Vagina (tissue), 2 donors: Measurements from ENCODE around the gene ADCY3. TPM values are rescaled to one million over a fixed set of nuclear protein-coding genes. Genes with fewer than 3 reads are reported as not detected.

Experiments
- DNase-seq, 2 donors: peaks; one replicate each; pipeline ENCODE4 v3.0.0-alpha.2; 2017; ENCODE audit errors: extremely low spot score in 2 of 2
- H3K27ac ChIP-seq: fragments of 200-600 bp; sonication (generic); one replicate; pipeline ENCODE4 v1.5.1; 2019
- H3K27me3 ChIP-seq: fragments of 200-600 bp; sonication (generic); one replicate; pipeline ENCODE4 v1.5.1; 2019
- H3K36me3 ChIP-seq, 2 donors: fragments of 200-600 bp; sonication (generic); one replicate each; pipeline ENCODE4 v1.5.1; 2017 to 2019
- H3K4me1 ChIP-seq: fragments of 200-600 bp; sonication (generic); one replicate; pipeline ENCODE4 v1.5.1; 2019
- H3K4me3 ChIP-seq, 2 donors: fragments of 200-600 bp; sonication (generic); 1 replicate in 1 of 2; 2 replicates in 1 of 2; pipeline ENCODE4 v1.5.1; 2016 to 2019
- H3K9me3 ChIP-seq: fragments of 200-600 bp; sonication (generic); one replicate; pipeline ENCODE4 v1.5.1; 2019
- POLR2A ChIP-seq, 2 donors: fragments of 450-650 bp; IDR thresholded peaks; one replicate each; pipeline ENCODE4 v1.6.1; 2017; ENCODE audit warnings: antibody characterized with exemption in 2 of 2, mild to moderate bottlenecking in 2 of 2, moderate library complexity in 2 of 2
- POLR2AphosphoS5 ChIP-seq, 2 donors: sonication (generic); formaldehyde crosslinking; IDR thresholded peaks; one replicate each; pipeline ENCODE4 v1.9.0; 2017; ENCODE audit warnings: antibody characterized with exemption in 2 of 2, mild to moderate bottlenecking in 2 of 2, low read depth in 1 of 2; ENCODE audit not compliant: insufficient read depth in 1 of 2
- intact Hi-C: fragments of 100-400 bp; cut with DNase I; formaldehyde crosslinking; loops from one replicate; pipeline ENCODE4 v1.15.1; 2023
- total RNA-seq: library from RNA; depleted of rRNA; stranded (reverse); fragments of >200 nt; gene quantifications from one replicate; pipeline ENCODE4 v1.2.3, GENCODE V29; 2016
- TF ChIP-seq, protein P1 (sequence below), 3 experiments: fragments of 450-650 bp in 2 of 3; fragments of 200-600 bp in 1 of 3; sonication (generic) in 1 of 3; IDR thresholded peaks; one replicate each; pipeline ENCODE4 v1.5.1; 2017 to 2019; ENCODE audit warnings: antibody characterized with exemption in 3 of 3, mild to moderate bottlenecking in 2 of 3, moderate library complexity in 2 of 3

The ADCY3 gene
- 90.6 TPM for total RNA-seq

DNA sequence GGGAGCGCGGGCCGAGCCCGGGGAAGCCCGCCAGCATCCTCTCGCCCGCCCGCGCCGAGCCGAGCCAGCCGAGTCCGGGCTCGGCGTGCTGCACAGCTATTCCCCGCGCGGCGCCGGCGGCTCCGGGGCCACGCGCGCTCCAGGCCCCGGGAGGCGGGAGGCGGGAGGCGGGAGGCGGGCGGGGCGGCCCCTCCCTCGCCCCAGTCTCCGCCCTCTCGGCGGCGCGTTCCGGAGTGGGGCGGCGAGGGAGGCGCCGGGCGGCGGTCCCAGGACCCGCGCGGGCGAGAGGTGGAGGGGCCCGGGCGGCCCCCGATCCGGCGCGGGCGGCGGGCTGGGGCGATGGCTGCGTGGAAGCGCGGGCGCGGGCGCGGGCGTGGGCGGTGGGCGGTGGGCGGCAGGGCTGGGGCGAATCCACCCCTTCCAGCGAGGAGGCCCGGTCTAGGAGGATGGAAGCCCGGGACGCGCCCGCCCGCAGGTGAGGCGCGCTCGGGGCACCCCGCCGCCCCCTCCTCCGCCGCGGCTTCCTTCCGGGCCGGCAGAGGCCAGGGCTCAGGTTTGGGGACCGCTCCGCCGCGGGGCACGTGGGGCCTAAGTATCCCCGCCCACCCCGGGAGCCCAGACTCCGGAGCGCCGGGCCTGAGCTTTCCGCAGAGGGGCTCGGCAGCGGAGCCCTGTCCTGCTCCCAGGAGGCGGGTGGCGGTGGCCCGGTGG, at the start of gene ADCY3:
TSS of gene ADCY3 (minus strand) at position 140 of the 711 bp plus-strand sequence. CDS start 1,250 bp downstream, outside the sequence.
- Histone ChIP-seq H3K27me3 (no peaks in the 10 kb centered on the region), H3K27ac (peak within 1 kb of the TSS; percentile 90), H3K4me3 (peak within 1 kb of the TSS; percentile 65 to 94), H3K4me1 (peaks cover 41% of the 10 kb centered on the region), H3K36me3 (no peaks in the 10 kb centered on the region), H3K9me3 (no peaks in the 10 kb centered on the region)
- DNase-seq: no peak
- peak in 1 of 2 donors; percentile 26 for TF ChIP-seq POLR2AphosphoS5 (IDR thresholded peaks at IDR 0.05; ENCODE audit: insufficient read depth in 1 of 2, low read depth in 1 of 2)
- TF ChIP-seq, protein P1, sequence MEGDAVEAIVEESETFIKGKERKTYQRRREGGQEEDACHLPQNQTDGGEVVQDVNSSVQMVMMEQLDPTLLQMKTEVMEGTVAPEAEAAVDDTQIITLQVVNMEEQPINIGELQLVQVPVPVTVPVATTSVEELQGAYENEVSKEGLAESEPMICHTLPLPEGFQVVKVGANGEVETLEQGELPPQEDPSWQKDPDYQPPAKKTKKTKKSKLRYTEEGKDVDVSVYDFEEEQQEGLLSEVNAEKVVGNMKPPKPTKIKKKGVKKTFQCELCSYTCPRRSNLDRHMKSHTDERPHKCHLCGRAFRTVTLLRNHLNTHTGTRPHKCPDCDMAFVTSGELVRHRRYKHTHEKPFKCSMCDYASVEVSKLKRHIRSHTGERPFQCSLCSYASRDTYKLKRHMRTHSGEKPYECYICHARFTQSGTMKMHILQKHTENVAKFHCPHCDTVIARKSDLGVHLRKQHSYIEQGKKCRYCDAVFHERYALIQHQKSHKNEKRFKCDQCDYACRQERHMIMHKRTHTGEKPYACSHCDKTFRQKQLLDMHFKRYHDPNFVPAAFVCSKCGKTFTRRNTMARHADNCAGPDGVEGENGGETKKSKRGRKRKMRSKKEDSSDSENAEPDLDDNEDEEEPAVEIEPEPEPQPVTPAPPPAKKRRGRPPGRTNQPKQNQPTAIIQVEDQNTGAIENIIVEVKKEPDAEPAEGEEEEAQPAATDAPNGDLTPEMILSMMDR (IDR thresholded peaks at IDR 0.05): no peak
- TF ChIP-seq POLR2A (IDR thresholded peaks at IDR 0.05): peak in 1 of 2 donors; percentile 23
- intact Hi-C loops: loop anchor here (5.0 kb wide), 1 partner anchor 52 kb away; the partner anchor contains the start of gene DNAJC27

DNA sequence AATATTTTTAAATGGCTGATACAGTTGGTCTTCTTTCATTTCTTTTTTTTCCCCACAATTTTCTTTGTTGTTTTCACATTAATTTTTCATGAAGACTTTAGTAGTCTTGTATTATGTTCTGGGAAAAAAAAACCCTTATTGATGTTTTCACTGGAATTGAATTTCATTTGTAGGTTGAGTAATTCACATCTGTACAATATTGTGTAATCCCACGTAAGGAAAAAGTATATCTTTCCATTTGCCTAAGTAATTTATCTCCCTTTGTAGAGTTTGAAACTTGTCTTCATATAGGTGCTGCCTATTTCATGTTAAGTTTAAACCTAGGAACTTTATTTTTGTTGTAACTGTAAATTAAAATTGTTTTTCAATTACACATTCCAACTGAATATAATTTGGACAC, 49.7 kb upstream of the ADCY3 start:
- H3K9me3 ChIP-seq: no peaks in the 10 kb centered on the region
- no peak overlapping the region for H3K27ac ChIP-seq
- H3K4me3 ChIP-seq: no peak overlapping the region
- no peak for DNase-seq
- intact Hi-C loops: loop anchor here (5.0 kb wide), 1 partner anchor 47 kb away; the partner anchor contains the start of gene ADCY3
- peaks cover 0 to 18% of the 10 kb centered on the region in 2 donors for H3K36me3 ChIP-seq
- no peaks in the 10 kb centered on the region for H3K27me3 ChIP-seq
- peaks cover 6% of the 10 kb centered on the region for H3K4me1 ChIP-seq
- TF ChIP-seq, protein P1 (IDR thresholded peaks at IDR 0.05): no peak
- TF ChIP-seq POLR2A (IDR thresholded peaks at IDR 0.05): no peak
- TF ChIP-seq POLR2AphosphoS5 (IDR thresholded peaks at IDR 0.05; ENCODE audit: insufficient read depth in 1 of 2, low read depth in 1 of 2): no peak

DNA sequence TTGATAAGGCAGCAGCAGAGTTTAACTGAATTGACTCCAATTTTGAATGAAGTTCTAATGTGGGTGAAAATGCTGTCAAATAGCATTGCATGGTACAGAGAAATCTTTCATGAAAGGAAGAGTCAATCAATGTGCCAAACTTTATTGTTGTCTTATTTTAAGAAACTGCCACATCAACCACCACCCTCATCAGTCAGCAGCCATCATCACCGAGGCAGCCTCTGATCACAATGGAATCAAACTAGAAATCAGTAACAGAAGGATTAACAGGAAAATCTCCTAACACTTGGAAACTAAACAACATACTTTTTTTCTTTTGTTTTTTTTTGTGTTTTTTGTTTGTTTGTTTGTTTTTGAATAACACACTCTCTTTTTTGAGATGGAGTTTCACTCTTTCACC, 41.9 kb upstream of the ADCY3 start:
- no peaks in the 10 kb centered on the region for H3K27me3 ChIP-seq
- intact Hi-C loops: no loop called here
- TF ChIP-seq, protein P1 (IDR thresholded peaks at IDR 0.05): no peak
- TF ChIP-seq POLR2A (IDR thresholded peaks at IDR 0.05) (no peak), POLR2AphosphoS5 (IDR thresholded peaks at IDR 0.05; ENCODE audit: insufficient read depth in 1 of 2, low read depth in 1 of 2) (no peak)
- H3K36me3 ChIP-seq: peaks cover 0 to 49% of the 10 kb centered on the region in 2 donors
- no peaks in the 10 kb centered on the region for H3K9me3 ChIP-seq
- H3K27ac ChIP-seq: no peak overlapping the region
- no peak for DNase-seq
- no peak overlapping the region for H3K4me3 ChIP-seq
- no peaks in the 10 kb centered on the region for H3K4me1 ChIP-seq

DNA sequence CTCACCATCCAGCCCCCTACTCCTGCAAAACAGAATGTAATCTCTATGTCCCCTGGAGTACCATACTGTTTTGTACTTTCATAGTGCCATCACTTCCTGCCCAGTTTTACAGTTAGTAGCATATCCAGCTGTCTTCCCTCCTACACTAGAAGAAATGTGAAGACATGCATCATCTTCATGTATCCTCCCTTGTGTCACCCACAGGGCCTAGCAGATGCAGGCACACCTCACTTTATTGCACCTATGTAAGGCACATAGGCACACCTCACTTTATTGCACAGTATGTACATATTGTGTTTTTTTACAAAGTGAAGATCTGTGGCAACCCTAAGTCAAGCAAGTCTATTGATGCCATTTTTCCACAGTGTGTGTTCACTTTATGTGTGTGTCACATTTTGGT, 39.7 kb upstream of the ADCY3 start:
- Histone ChIP-seq H3K4me1 (no peaks in the 10 kb centered on the region), H3K27me3 (no peaks in the 10 kb centered on the region), H3K9me3 (no peaks in the 10 kb centered on the region), H3K36me3 (peaks cover 0 to 54% of the 10 kb centered on the region in 2 donors), H3K27ac (no peak overlapping the region), H3K4me3 (no peak overlapping the region)
- TF ChIP-seq POLR2AphosphoS5 (IDR thresholded peaks at IDR 0.05; ENCODE audit: insufficient read depth in 1 of 2, low read depth in 1 of 2): no peak
- no peak for TF ChIP-seq POLR2A (IDR thresholded peaks at IDR 0.05)
- TF ChIP-seq, protein P1 (IDR thresholded peaks at IDR 0.05): no peak
- intact Hi-C loops: no loop called here
- DNase-seq: no peak

DNA sequence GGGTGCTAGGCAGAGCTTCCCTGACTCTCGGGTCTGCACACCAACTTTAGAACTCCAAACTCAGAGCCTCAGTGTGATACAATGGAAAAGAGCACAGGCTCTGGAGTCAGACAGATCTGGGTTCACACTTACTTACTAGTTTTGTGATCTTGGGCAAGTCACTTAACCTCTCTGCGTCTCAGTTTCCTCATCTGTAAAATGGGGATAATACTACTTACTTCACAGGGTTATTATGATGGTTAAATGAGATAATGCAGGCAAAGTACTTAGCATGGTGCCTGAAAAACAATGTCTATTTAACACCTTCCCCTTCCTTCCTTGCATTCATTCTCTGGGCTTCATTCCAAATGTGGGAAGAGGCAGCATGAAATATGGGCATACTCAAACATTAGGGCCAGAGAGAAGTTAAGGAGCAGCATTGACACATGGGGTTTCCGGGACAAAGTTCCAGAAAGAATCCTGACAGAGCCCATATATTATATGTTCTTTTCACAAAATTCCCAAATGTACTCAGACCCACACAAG, 38.4 kb upstream of the ADCY3 start:
- DNase-seq: no peak
- Histone ChIP-seq H3K36me3 (peaks cover 0 to 58% of the 10 kb centered on the region in 2 donors), H3K27ac (no peak overlapping the region), H3K4me1 (no peaks in the 10 kb centered on the region), H3K27me3 (no peaks in the 10 kb centered on the region), H3K4me3 (no peak overlapping the region), H3K9me3 (no peaks in the 10 kb centered on the region)
- TF ChIP-seq POLR2AphosphoS5 (IDR thresholded peaks at IDR 0.05; ENCODE audit: insufficient read depth in 1 of 2, low read depth in 1 of 2) (no peak), POLR2A (IDR thresholded peaks at IDR 0.05) (no peak)
- TF ChIP-seq, protein P1 (IDR thresholded peaks at IDR 0.05): no peak
- intact Hi-C loops: no loop called here
